CD4-positive, alpha-beta T cell (primary cell): ENCODE results near the gene CISTR. TPM values are rescaled to one million over a fixed set of nuclear protein-coding genes. Genes with fewer than 3 reads are reported as not detected.

Experiments
- ATAC-seq: fragments of 200-7000 bp; cut with Tn5 transposase; one replicate; pipeline ENCODE4 v1.10.0; 2022; ENCODE audit warnings: mild to moderate bottlenecking; ENCODE audit not compliant: poor library complexity
- CTCF ChIA-PET: fragments of 350-600 bp; sonication (Branson Sonifier 250); formaldehyde crosslinking; loops from one replicate; lab custom pipeline; 2021; ENCODE audit warnings: antibody characterized with exemption, inconsistent platforms; lab: Charles Lee
- POLR2A ChIA-PET: fragments of 350-600 bp; sonication (Branson Sonifier 250); formaldehyde crosslinking; loops from one replicate; lab custom pipeline; 2021; ENCODE audit warnings: antibody characterized with exemption, inconsistent platforms; lab: Charles Lee
- DNase-seq, 14 experiments: peaks; one replicate each; pipeline ENCODE4 v3.0.0-alpha.2; 2013 to 2020; ENCODE audit warnings: mixed read lengths in 2 of 14
- H3K27ac ChIP-seq, 2 donors: one replicate each; pipeline versions ENCODE4 v1.5.1 to v1.7.0; 2013; ENCODE audit warnings: low read length in 2 of 2, low read depth in 1 of 2, mild to moderate bottlenecking in 1 of 2
- H3K27me3 ChIP-seq, 2 experiments: 1 replicate in 1 of 2; 2 replicates in 1 of 2; pipeline versions ENCODE4 v1.6.1 to v1.7.0; 2013; ENCODE audit warnings: low read length in 2 of 2, control low read depth in 1 of 2, mild to moderate bottlenecking in 1 of 2, moderate library complexity in 1 of 2; ENCODE audit not compliant: insufficient read depth in 2 of 2, control insufficient read depth in 1 of 2
- H3K36me3 ChIP-seq: one replicate; pipeline ENCODE4 v1.6.1; 2013; ENCODE audit warnings: low read length, control low read depth; ENCODE audit not compliant: insufficient read depth
- H3K4me1 ChIP-seq: one replicate; pipeline ENCODE4 v1.6.1; 2013; ENCODE audit warnings: low read length, control low read depth; ENCODE audit not compliant: insufficient read depth
- H3K4me3 ChIP-seq: one replicate; pipeline ENCODE4 v1.5.1; 2013; ENCODE audit warnings: mild to moderate bottlenecking, low read length, moderate library complexity
- H3K9me3 ChIP-seq, 2 experiments: 1 replicate in 1 of 2; 2 replicates in 1 of 2; pipeline versions ENCODE4 v1.6.1 to v1.7.0; 2013; ENCODE audit warnings: low read length in 2 of 2, mild to moderate bottlenecking in 2 of 2, control low read depth in 1 of 2, moderate library complexity in 1 of 2; ENCODE audit not compliant: control insufficient read depth in 1 of 2, insufficient read depth in 1 of 2
- H3K27ac Mint-ChIP-seq: one replicate; pipeline ENCODE4 v1.8.0; 2020; ENCODE audit warnings: mixed read lengths
- H3K27me3 Mint-ChIP-seq: one replicate; pipeline ENCODE4 v1.8.0; 2021; ENCODE audit warnings: mixed read lengths
- H3K36me3 Mint-ChIP-seq: one replicate; pipeline ENCODE4 v1.8.0; 2021; ENCODE audit warnings: low read depth, mixed read lengths
- H3K4me1 Mint-ChIP-seq: one replicate; pipeline ENCODE4 v1.8.0; 2021; ENCODE audit warnings: low read depth, mixed read lengths
- H3K4me3 Mint-ChIP-seq: one replicate; pipeline ENCODE4 v1.8.0; 2020; ENCODE audit warnings: mild to moderate bottlenecking, mixed read lengths
- H3K9me3 Mint-ChIP-seq: one replicate; pipeline ENCODE4 v1.8.0; 2020; ENCODE audit warnings: mixed read lengths
- CTCF ChIP-seq: fragments of 200-600 bp; IDR thresholded peaks from one replicate; pipeline ENCODE4 v1.8.0; 2022; ENCODE audit warnings: antibody characterized with exemption, mild to moderate bottlenecking
- intact Hi-C, 2 experiments: fragments of 100-400 bp; cut with DNase I in 1 of 2; cut with micrococcal nuclease in 1 of 2; formaldehyde crosslinking; loops; one replicate each; pipeline versions ENCODE4 v1.15.1 to v1.9.0; 2023 to 2025; cut with DNase I, micrococcal nuclease
- total RNA-seq, 174 experiments: library from RNA in 2 of 174; stranded (reverse) in 2 of 174; gene quantifications; one replicate each; pipeline ENCODE4 v1.2.3 and lab custom pipeline; 2021 to 2026

Gene CISTR
- total RNA-seq, 2 experiments from 2014 or later, result not detected

GRCh38 chr12:53725824-53726223 is 26.0 kb downstream of the CISTR start:
- peaks cover 44% of the 10 kb centered on the region for H3K36me3 ChIP-seq
- Mint-ChIP-seq H3K36me3 (peaks cover 55% of the 10 kb centered on the region), H3K4me3 (peak overlapping the region; percentile 92), H3K4me1 (peaks cover 34% of the 10 kb centered on the region), H3K27ac (no peak overlapping the region), H3K9me3 (no peaks in the 10 kb centered on the region), H3K27me3 (no peaks in the 10 kb centered on the region)
- H3K27ac ChIP-seq, result no peak overlapping the region
- DNase-seq (no peak), ATAC-seq (no peak)
- H3K9me3 ChIP-seq, result no peaks in the 10 kb centered on the region
- POLR2A ChIA-PET, result no interaction called here
- intact Hi-C loops, result loop anchor here in 1 of 2 experiments (5.0 kb wide), 4 partner anchors 99 to 719 kb away; partner anchors contain the start of genes ATF7, EIF4B and TARBP2
- H3K27me3 ChIP-seq, result no peaks in the 10 kb centered on the region
- no peak for TF ChIP-seq CTCF
- CTCF ChIA-PET, result interaction anchor here (3.5 kb wide), 1 partner anchor 19 kb away, joined by 57 read pairs; no protein-coding TSS in a partner anchor
- no peak overlapping the region for H3K4me3 ChIP-seq
- peaks cover 27% of the 10 kb centered on the region for H3K4me1 ChIP-seq

- H3K4me1 ChIP-seq, result peaks cover 20% of the 10 kb centered on the region
- no peak for TF ChIP-seq CTCF
- no peaks in the 10 kb centered on the region for H3K27me3 ChIP-seq
- POLR2A ChIA-PET, result no interaction called here
- CTCF ChIA-PET, result interaction anchor here (1.0 to 2.4 kb wide), 3 partner anchors 21 to 34 kb away, joined by 5 to 11 read pairs (median 5); no protein-coding TSS in a partner anchor
- DNase-seq, result no peak
- no peak overlapping the region for H3K4me3 ChIP-seq
- ATAC-seq, result no peak
- Mint-ChIP-seq H3K36me3 (peaks cover 72% of the 10 kb centered on the region), H3K27me3 (no peaks in the 10 kb centered on the region), H3K9me3 (no peaks in the 10 kb centered on the region), H3K4me3 (no peak overlapping the region), H3K27ac (no peak overlapping the region), H3K4me1 (peaks cover 28% of the 10 kb centered on the region)
- H3K36me3 ChIP-seq, result peaks cover 61% of the 10 kb centered on the region
- no peaks in the 10 kb centered on the region for H3K9me3 ChIP-seq
- intact Hi-C loops, result no loop called here
- no peak overlapping the region for H3K27ac ChIP-seq
Observed at GRCh38 chr12:53722450-53723041, 29.2 kb downstream of the CISTR start.

GRCh38 chr12:53720946-53721345 is 30.8 kb downstream of the CISTR start:
- Mint-ChIP-seq H3K36me3 (peaks cover 82% of the 10 kb centered on the region), H3K27me3 (no peaks in the 10 kb centered on the region), H3K9me3 (no peaks in the 10 kb centered on the region), H3K27ac (no peak overlapping the region), H3K4me3 (no peak overlapping the region), H3K4me1 (peaks cover 13% of the 10 kb centered on the region)
- peaks cover 75% of the 10 kb centered on the region for H3K36me3 ChIP-seq
- ChIA-PET CTCF (interaction anchor here (0.5 to 2.4 kb wide), 2 partner anchors 26 to 55 kb away, joined by 3 to 11 read pairs; no protein-coding TSS in a partner anchor), POLR2A (no interaction called here)
- peaks cover 8% of the 10 kb centered on the region for H3K4me1 ChIP-seq
- H3K27ac ChIP-seq, result no peak overlapping the region
- no peaks in the 10 kb centered on the region for H3K27me3 ChIP-seq
- H3K9me3 ChIP-seq, result no peaks in the 10 kb centered on the region
- ATAC-seq, result no peak
- intact Hi-C loops, result no loop called here
- DNase-seq, result no peak
- no peak for TF ChIP-seq CTCF
- H3K4me3 ChIP-seq, result no peak overlapping the region
